H1 (cell line): ENCODE data around the gene GSTO2. TPM values are rescaled to one million over a fixed set of nuclear protein-coding genes. Genes with fewer than 3 reads are reported as not detected.

Experiments used
- CTCF ChIA-PET: fragments of 300-600 bp; sonication (Branson Sonifier 250); formaldehyde crosslinking; loops from one replicate; lab custom pipeline; 2021; ENCODE audit not compliant: partially characterized antibody; lab: Charles Lee
- POLR2A ChIA-PET: fragments of 300-600 bp; sonication (Branson Sonifier 250); formaldehyde crosslinking; loops from one replicate; lab custom pipeline; 2021; ENCODE audit warnings: inconsistent platforms; ENCODE audit not compliant: partially characterized antibody; lab: Charles Lee
- DNase-seq, 2 experiments: peaks; one replicate each; pipeline versions ENCODE4 v3.0.0 to v3.0.0-alpha.2; 2010 to 2022; ENCODE audit warnings: low spot score in 2 of 2, low read depth in 1 of 2, mixed read lengths in 1 of 2
- FAIRE-seq: peaks from 2 replicates; lab custom pipeline; 2011; peaks lifted over from hg19 to GRCh38; lab: Jason Lieb, UNC
- H2AFZ ChIP-seq: 2 replicates; pipeline ENCODE4 v1.8.1; 2012; ENCODE audit warnings: low read length, inconsistent platforms
- H2AK5ac ChIP-seq: 2 replicates; pipeline ENCODE4 v1.6.1; 2013; ENCODE audit warnings: low read depth, low read length
- H2BK120ac ChIP-seq: replicated peaks from 2 replicates; pipeline ENCODE3; 2013; ENCODE audit warnings: low read depth, low read length, inconsistent platforms
- H2BK12ac ChIP-seq: 2 replicates; pipeline ENCODE4 v1.6.1; 2013; ENCODE audit warnings: low read depth, low read length
- H2BK15ac ChIP-seq: 2 replicates; pipeline ENCODE4 v1.6.1; 2013; ENCODE audit warnings: low read length
- H2BK20ac ChIP-seq: 2 replicates; pipeline ENCODE4 v1.6.1; 2013; ENCODE audit warnings: low read length
- H2BK5ac ChIP-seq: 2 replicates; pipeline ENCODE4 v1.6.1; 2013; ENCODE audit warnings: low read depth, low read length
- H3K14ac ChIP-seq: 2 replicates; pipeline ENCODE4 v1.6.1; 2013; ENCODE audit warnings: inconsistent platforms; ENCODE audit not compliant: insufficient read length
- H3K18ac ChIP-seq: 2 replicates; pipeline ENCODE4 v1.6.1; 2013; ENCODE audit warnings: low read length; ENCODE audit errors: extremely low read depth
- H3K23ac ChIP-seq: 2 replicates; pipeline ENCODE4 v1.6.1; 2013; ENCODE audit warnings: inconsistent platforms; ENCODE audit not compliant: insufficient read length
- H3K23me2 ChIP-seq: 2 replicates; pipeline ENCODE4 v1.6.1; 2013; ENCODE audit warnings: low read depth, low read length
- H3K27ac ChIP-seq: 2 replicates; pipeline ENCODE4 v1.6.1; 2011; ENCODE audit warnings: low read depth, low read length, inconsistent platforms
- H3K27me3 ChIP-seq, 4 experiments: replicated peaks in 1 of 4; 1 replicate in 1 of 4; 2 replicates in 3 of 4; pipeline versions ENCODE4 v1.6.1 to v1.8.1; 2011 to 2013; ENCODE audit warnings: low read length in 3 of 4, mild to moderate bottlenecking in 3 of 4, inconsistent platforms in 2 of 4, mixed read lengths in 2 of 4, moderate library complexity in 1 of 4; ENCODE audit not compliant: control insufficient read depth in 3 of 4, insufficient read depth in 3 of 4; ENCODE audit errors: extremely low read depth in 1 of 4
- H3K36me3 ChIP-seq, 4 experiments: 2 replicates each; pipeline versions ENCODE4 v1.6.1 to v1.8.1; 2011 to 2013; ENCODE audit warnings: mild to moderate bottlenecking in 4 of 4, low read length in 3 of 4, moderate library complexity in 2 of 4, control low read depth in 1 of 4, inconsistent platforms in 1 of 4; ENCODE audit not compliant: insufficient read depth in 4 of 4, control insufficient read depth in 2 of 4
- H3K4ac ChIP-seq: replicated peaks from 2 replicates; pipeline ENCODE3; 2013; ENCODE audit warnings: low read length, low read depth, mixed read lengths, inconsistent platforms; ENCODE audit not compliant: insufficient read length
- H3K4me1 ChIP-seq, 4 experiments: replicated peaks in 1 of 4; 1 replicate in 1 of 4; 2 replicates in 3 of 4; pipeline versions ENCODE4 v1.6.1 to v1.8.1; 2011 to 2013; ENCODE audit warnings: low read length in 3 of 4, inconsistent platforms in 2 of 4, mixed read lengths in 1 of 4; ENCODE audit not compliant: insufficient read depth in 4 of 4, control insufficient read depth in 3 of 4
- H3K4me2 ChIP-seq, 2 experiments: 2 replicates each; pipeline versions ENCODE4 v1.6.1 to v1.8.1; 2011 to 2013; ENCODE audit warnings: low read depth in 2 of 2, low read length in 2 of 2, control low read depth in 1 of 2, inconsistent platforms in 1 of 2, mild to moderate bottlenecking in 1 of 2; ENCODE audit not compliant: insufficient read depth in 1 of 2
- H3K4me3 ChIP-seq, 4 experiments: fragments of 200-600, 300-600 bp in 1 of 4; sonication (generic), shearing (Covaris generic), sonication (Bioruptor Twin) in 1 of 4; 2 replicates each; pipeline versions ENCODE4 v1.5.1 to v1.8.1; 2011 to 2016; ENCODE audit warnings: low read length in 4 of 4, low read depth in 3 of 4, control low read depth in 2 of 4, inconsistent platforms in 2 of 4, mild to moderate bottlenecking in 2 of 4, mixed read lengths in 1 of 4, moderate library complexity in 1 of 4; ENCODE audit not compliant: insufficient read depth in 2 of 4; ENCODE audit errors: extremely low read depth in 1 of 4
- H3K56ac ChIP-seq: replicated peaks from 2 replicates; pipeline ENCODE3; 2013; ENCODE audit warnings: low read depth, mild to moderate bottlenecking, mixed read lengths, low read length, inconsistent platforms; ENCODE audit not compliant: insufficient read length
- H3K79me1 ChIP-seq: 2 replicates; pipeline ENCODE4 v1.6.1; 2013; ENCODE audit warnings: low read depth, low read length, control low read depth
- H3K79me2 ChIP-seq, 2 experiments: 2 replicates each; pipeline versions ENCODE4 v1.6.1 to v1.8.1; 2012 to 2013; ENCODE audit warnings: low read length in 2 of 2, mild to moderate bottlenecking in 2 of 2, inconsistent platforms in 1 of 2; ENCODE audit not compliant: insufficient read depth in 2 of 2, control insufficient read depth in 1 of 2
- H3K9ac ChIP-seq, 4 experiments: replicated peaks in 1 of 4; 1 replicate in 1 of 4; 2 replicates in 3 of 4; pipeline versions ENCODE4 v1.6.1 to v1.8.1; 2011 to 2013; ENCODE audit warnings: low read depth in 3 of 4, low read length in 3 of 4, control low read depth in 2 of 4, mild to moderate bottlenecking in 2 of 4, moderate library complexity in 2 of 4, inconsistent platforms in 1 of 4; ENCODE audit errors: extremely low read depth in 1 of 4
- H3K9me3 ChIP-seq, 2 experiments: 2 replicates each; pipeline versions ENCODE4 v1.6.1 to v1.8.1; 2012 to 2013; ENCODE audit warnings: mild to moderate bottlenecking in 2 of 2, moderate library complexity in 2 of 2, control low read depth in 1 of 2, inconsistent platforms in 1 of 2, low read depth in 1 of 2, low read length in 1 of 2, mixed read lengths in 1 of 2; ENCODE audit not compliant: insufficient read depth in 2 of 2
- H4K20me1 ChIP-seq, 2 experiments: replicated peaks in 1 of 2; 2 replicates each; pipeline versions ENCODE3 to v1.8.1; 2011 to 2013; ENCODE audit warnings: inconsistent platforms in 2 of 2, low read length in 2 of 2, mild to moderate bottlenecking in 1 of 2; ENCODE audit not compliant: insufficient read depth in 2 of 2, control insufficient read depth in 1 of 2
- H4K5ac ChIP-seq: 2 replicates; pipeline ENCODE4 v1.6.1; 2013; ENCODE audit warnings: low read length, low read depth, mixed read lengths, inconsistent platforms; ENCODE audit not compliant: insufficient read length
- H4K8ac ChIP-seq: 2 replicates; pipeline ENCODE4 v1.8.0; 2013; ENCODE audit warnings: mild to moderate bottlenecking, moderate library complexity, low read length, inconsistent platforms; ENCODE audit not compliant: insufficient read depth; ENCODE audit errors: extremely low read depth
- H4K91ac ChIP-seq: replicated peaks from 2 replicates; pipeline ENCODE3; 2013; ENCODE audit warnings: low read length, mixed read lengths, inconsistent platforms; ENCODE audit not compliant: insufficient read length
- CEBPB ChIP-seq: IDR thresholded peaks from 2 replicates; pipeline ENCODE4 v1.6.1; 2012; ENCODE audit warnings: low read depth, low read length
- CREB1 ChIP-seq: IDR thresholded peaks from 2 replicates; pipeline ENCODE4 v1.6.1; 2012; ENCODE audit warnings: inconsistent platforms
- HDAC6 ChIP-seq: IDR thresholded peaks from one replicate; pipeline ENCODE4 v1.7.1; 2012; ENCODE audit warnings: low read depth, mild to moderate bottlenecking, inconsistent platforms, low read length, moderate library complexity
- KDM1A ChIP-seq: fragments of 200-600, 300-600 bp; sonication (generic); IDR thresholded peaks from 2 replicates; pipeline ENCODE4 v1.7.1; 2016; ENCODE audit warnings: mild to moderate bottlenecking, low read length, borderline replicate concordance
- YY1 ChIP-seq: IDR thresholded peaks from 2 replicates; pipeline ENCODE4 v1.6.1; 2011; ENCODE audit warnings: low read depth, mild to moderate bottlenecking, low read length
- WGBS, 2 experiments: shearing (Covaris generic) in 1 of 2; methylation state at CpG; one replicate each; pipeline versions ENCODE4 v1.1.6 to v1.1.7; 2013 to 2015; ENCODE audit warnings: low lambda C conversion rate in 2 of 2, mixed read lengths in 2 of 2, inconsistent platforms in 1 of 2, low coverage in 1 of 2, missing lambda C conversion rate in 1 of 2; ENCODE audit not compliant: insufficient replicate concordance in 2 of 2, insufficient coverage in 1 of 2, insufficient read length in 1 of 2; ENCODE audit errors: extremely low coverage in 1 of 2, missing lambda C conversion rate in 1 of 2; 5-methylcytosine and 5-hydroxymethylcytosine counted together
- polyA plus RNA-seq, 7 experiments: library from polyadenylated mRNA; depleted of rRNA in 3 of 7; stranded (reverse) in 5 of 7; unstranded in 2 of 7; fragments of >200 nt in 5 of 7; fragments of 200-250 nt in 2 of 7; gene quantifications; 1 replicate in 5 of 7; 2 replicates in 1 of 7; 4 replicates in 1 of 7; pipeline versions ENCODE4 v1.2.1 to v1.2.3, GENCODE V29; 2011 to 2013; ENCODE audit warnings: missing spikeins in 2 of 7, mixed read lengths in 2 of 7
- total RNA-seq: library from RNA; stranded (reverse); fragmentation: NEBNext Ultra II Directional; extraction: Animal tissue kit (Norgen Biotek cat#: 25700); gene quantifications from 2 replicates; pipeline ENCODE4 v1.2.1, GENCODE V29; 2021

The GSTO2 gene
- total and polyA plus RNA-seq, 2 of the 8 experiments (the other 6 are each of a cell fraction or from before 2014, with no cell fraction given) = 13.1 to 41.7 TPM

DNA sequence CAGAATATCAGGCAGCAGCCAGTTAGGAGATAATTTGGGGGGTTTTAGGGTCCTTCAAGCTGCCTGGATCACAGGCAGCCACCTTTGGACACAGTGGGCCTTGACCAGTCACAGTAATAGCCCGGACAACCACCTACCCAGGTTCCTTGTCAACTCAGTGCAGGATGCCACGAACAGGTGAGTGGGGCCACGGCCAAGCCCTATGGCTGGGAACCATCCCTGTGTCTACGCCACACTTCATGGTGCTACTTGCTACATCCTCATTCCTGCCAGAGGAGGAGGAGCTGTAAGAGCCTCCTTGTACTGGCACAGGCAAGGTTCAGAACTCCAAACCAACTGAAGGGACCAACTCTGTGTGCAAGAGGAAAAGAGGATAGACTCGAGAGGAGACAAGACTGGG is 49.3 kb downstream of the GSTO2 start:
- Histone ChIP-seq H4K20me1 (peaks cover 7 to 18% of the 10 kb centered on the region in 2 experiments), H4K91ac (no peak overlapping the region)

More for the DNA sequence above, 49.3 kb downstream of the GSTO2 start:
- H3K79me1 ChIP-seq = peaks cover 42% of the 10 kb centered on the region
- H3K56ac ChIP-seq = no peak overlapping the region
- no peaks in the 10 kb centered on the region for H3K9me3 ChIP-seq
- DNase-seq (no peak), FAIRE-seq (no peak)
- WGBS, 2 experiments = 82% methylated on average over 4 of the region's 5 CpGs; no CpG with 5 or more reads in 1 of the 2 experiments
- no peak overlapping the region for H3K27ac ChIP-seq
- H3K18ac ChIP-seq = no peak overlapping the region
- H2BK20ac ChIP-seq = no peak overlapping the region
- H3K36me3 ChIP-seq = peaks cover 13 to 25% (median 20%) of the 10 kb centered on the region in 4 experiments
- ChIA-PET POLR2A (interaction anchor here (1.2 to 5.1 kb wide), 2 partner anchors 12 to 30 kb away, joined by 3 to 23 read pairs; no protein-coding TSS in a partner anchor), CTCF (interaction anchor here (0.9 to 18.5 kb wide), 7 partner anchors 9 to 44 kb away, joined by 3 to 331 read pairs (median 55); partner anchors contain the start of genes CFAP58 and ITPRIP)
- no peak overlapping the region for H2BK12ac ChIP-seq
- no peak overlapping the region for H2BK120ac ChIP-seq
- H3K4me1 ChIP-seq = peaks cover 7 to 39% (median 31%) of the 10 kb centered on the region in 4 experiments
- no peak overlapping the region for H2BK15ac ChIP-seq
- H3K4ac ChIP-seq = peak overlapping the region; percentile 16
- no peaks in the 10 kb centered on the region for H3K27me3 ChIP-seq
- no peak overlapping the region for H3K9ac ChIP-seq
- H2AFZ ChIP-seq = no peak overlapping the region
- H3K4me2 ChIP-seq = no peak overlapping the region
- H2BK5ac ChIP-seq = no peak overlapping the region
- TF ChIP-seq CEBPB (no peak), CREB1 (no peak), KDM1A (no peak), YY1 (no peak), HDAC6 (no peak)
- no peak overlapping the region for H4K5ac ChIP-seq
- no peak overlapping the region for H3K14ac ChIP-seq
- peaks cover 0 to 77% of the 10 kb centered on the region in 2 experiments; a peak in 3 of 4 replicates for H3K79me2 ChIP-seq
- H4K8ac ChIP-seq = no peak overlapping the region
- H2AK5ac ChIP-seq = no peak overlapping the region
- no peaks in the 10 kb centered on the region for H3K23me2 ChIP-seq
- H3K4me3 ChIP-seq = no peak overlapping the region
- no peak overlapping the region for H3K23ac ChIP-seq
